ENCODE results near the gene PRDM2.

Gene PRDM2

GRCh38 chr1:13819642-13820041 is 119.7 kb downstream of the PRDM2 start:
- Histone ChIP-seq H3K4me1 (peaks cover 0 to 4% (median 1%) of the 10 kb centered on the region in 10 experiments; a peak in 8 of 20 replicates), H3K36me3 (peaks cover 7 to 48% (median 31%) of the 10 kb centered on the region in 11 experiments; a peak in 16 of 22 replicates), H3K9ac (no peak overlapping the region), H4K20me1 (0 out of 22 replicates have a peak, but pooled peaks cover 0 to 3% (median 0%) of the 10 kb centered on the region in 11 experiments), H3K4me2 (no peak overlapping the region), H3K4me3 (no peak overlapping the region), H3K27ac (no peak overlapping the region), H3K27me3 (no peaks in the 10 kb centered on the region), H3K9me3 (replicated peaks in 1 of 11) (peaks cover 0 to 14% (median 0%) of the 10 kb centered on the region in 11 experiments; a peak in 2 of 22 replicates)
- TF ChIP-seq Cebpa-rat (IDR thresholded peaks at IDR 0.05): no peak

GRCh38 chr1:13820055-13820454 is 120.1 kb downstream of the PRDM2 start:
- Histone ChIP-seq H3K36me3 (peaks cover 7 to 48% (median 31%) of the 10 kb centered on the region in 11 experiments; a peak in 16 of 22 replicates), H3K4me3 (no peak overlapping the region), H3K27ac (no peak overlapping the region), H3K9me3 (replicated peaks in 1 of 11) (peaks cover 0 to 14% (median 0%) of the 10 kb centered on the region in 11 experiments; a peak in 2 of 22 replicates), H3K9ac (no peak overlapping the region), H3K27me3 (no peaks in the 10 kb centered on the region), H4K20me1 (0 out of 22 replicates have a peak, but pooled peaks cover 0 to 3% (median 0%) of the 10 kb centered on the region in 11 experiments), H3K4me2 (no peak overlapping the region), H3K4me1 (peaks cover 0 to 8% (median 4%) of the 10 kb centered on the region in 10 experiments; a peak in 10 of 20 replicates)
- TF ChIP-seq Cebpa-rat (IDR thresholded peaks at IDR 0.05): no peak

- TF ChIP-seq Cebpa-rat (IDR thresholded peaks at IDR 0.05): no peak
- no peaks in the 10 kb centered on the region for H3K27me3 ChIP-seq
- H3K4me3 ChIP-seq: no peak overlapping the region
- H4K20me1 ChIP-seq: 0 out of 22 replicates have a peak, but pooled peaks cover 0 to 3% (median 0%) of the 10 kb centered on the region in 11 experiments
- H3K9me3 ChIP-seq (replicated peaks in 1 of 11): peaks cover 0 to 14% (median 0%) of the 10 kb centered on the region in 11 experiments; a peak in 2 of 22 replicates
- H3K9ac ChIP-seq: no peak overlapping the region
- no peak overlapping the region for H3K4me2 ChIP-seq
- peaks cover 0 to 9% (median 5%) of the 10 kb centered on the region in 10 experiments; a peak in 12 of 20 replicates for H3K4me1 ChIP-seq
- peaks cover 7 to 48% (median 31%) of the 10 kb centered on the region in 11 experiments; a peak in 16 of 22 replicates for H3K36me3 ChIP-seq
- no peak overlapping the region for H3K27ac ChIP-seq
Observed at GRCh38 chr1:13820456-13820855, 120.5 kb downstream of the PRDM2 start.

GRCh38 chr1:13823126-13823880 is 123.3 kb downstream of the PRDM2 start:
- no peak for TF ChIP-seq Cebpa-rat (IDR thresholded peaks at IDR 0.05)
- Histone ChIP-seq H3K4me2 (no peak overlapping the region), H3K27ac (no peak overlapping the region), H3K4me1 (peaks cover 0 to 22% (median 7%) of the 10 kb centered on the region in 10 experiments; a peak in 14 of 20 replicates), H3K9ac (no peak overlapping the region), H3K9me3 (replicated peaks in 1 of 11) (peaks cover 0 to 14% (median 0%) of the 10 kb centered on the region in 11 experiments; a peak in 2 of 22 replicates), H3K36me3 (peaks cover 7 to 40% (median 26%) of the 10 kb centered on the region in 11 experiments; a peak in 16 of 22 replicates), H4K20me1 (no peaks in the 10 kb centered on the region), H3K4me3 (no peak overlapping the region), H3K27me3 (no peaks in the 10 kb centered on the region)

GRCh38 chr1:13823936-13824335 is 123.9 kb downstream of the PRDM2 start:
- Histone ChIP-seq H3K27me3 (no peaks in the 10 kb centered on the region), H3K9ac (no peak overlapping the region), H4K20me1 (no peaks in the 10 kb centered on the region), H3K36me3 (peaks cover 7 to 38% (median 24%) of the 10 kb centered on the region in 11 experiments; a peak in 16 of 22 replicates), H3K4me3 (no peak overlapping the region), H3K27ac (no peak overlapping the region), H3K4me1 (peaks cover 0 to 22% (median 7%) of the 10 kb centered on the region in 10 experiments; a peak in 14 of 20 replicates), H3K9me3 (replicated peaks in 1 of 11) (peaks cover 0 to 14% (median 0%) of the 10 kb centered on the region in 11 experiments; a peak in 2 of 22 replicates), H3K4me2 (no peak overlapping the region)
- no peak for TF ChIP-seq Cebpa-rat (IDR thresholded peaks at IDR 0.05)

GRCh38 chr1:13824626-13825025 is 124.6 kb downstream of the PRDM2 start:
- Histone ChIP-seq H3K4me3 (no peak overlapping the region), H3K9ac (no peak overlapping the region), H3K9me3 (replicated peaks in 1 of 11) (peaks cover 0 to 14% (median 0%) of the 10 kb centered on the region in 11 experiments; a peak in 2 of 22 replicates), H3K36me3 (peaks cover 7 to 36% (median 20%) of the 10 kb centered on the region in 11 experiments; a peak in 16 of 22 replicates), H3K4me2 (no peak overlapping the region), H3K27me3 (no peaks in the 10 kb centered on the region), H3K27ac (no peak overlapping the region), H4K20me1 (no peaks in the 10 kb centered on the region), H3K4me1 (peaks cover 0 to 22% (median 7%) of the 10 kb centered on the region in 10 experiments; a peak in 14 of 20 replicates)
- no peak for TF ChIP-seq Cebpa-rat (IDR thresholded peaks at IDR 0.05)

GRCh38 chr1:13825033-13825432 is 125.0 kb downstream of the PRDM2 start:
- H3K4me3 ChIP-seq: no peak overlapping the region
- no peak overlapping the region for H3K4me2 ChIP-seq
- no peaks in the 10 kb centered on the region for H4K20me1 ChIP-seq
- H3K27ac ChIP-seq: no peak overlapping the region
- H3K4me1 ChIP-seq: peaks cover 0 to 22% (median 7%) of the 10 kb centered on the region in 10 experiments; a peak in 14 of 20 replicates
- H3K9ac ChIP-seq: no peak overlapping the region
- H3K27me3 ChIP-seq: no peaks in the 10 kb centered on the region
- H3K36me3 ChIP-seq: peaks cover 7 to 33% (median 20%) of the 10 kb centered on the region in 11 experiments; a peak in 16 of 22 replicates
- no peak for TF ChIP-seq Cebpa-rat (IDR thresholded peaks at IDR 0.05)
- H3K9me3 ChIP-seq (replicated peaks in 1 of 11): peaks cover 0 to 14% (median 0%) of the 10 kb centered on the region in 11 experiments; a peak in 2 of 22 replicates

GRCh38 chr1:13826009-13826408 is 126.0 kb downstream of the PRDM2 start:
- no peak overlapping the region for H3K4me3 ChIP-seq
- no peaks in the 10 kb centered on the region for H4K20me1 ChIP-seq
- H3K4me2 ChIP-seq: peak overlapping the region in 3 of 11 experiments; percentile 21 to 72 (median 69); a peak in 5 of 22 replicates
- no peak overlapping the region; a peak in 1 of 22 replicates for H3K27ac ChIP-seq
- H3K36me3 ChIP-seq: peaks cover 7 to 23% (median 19%) of the 10 kb centered on the region in 11 experiments; a peak in 16 of 22 replicates
- no peaks in the 10 kb centered on the region for H3K27me3 ChIP-seq
- no peak overlapping the region for H3K9ac ChIP-seq
- H3K4me1 ChIP-seq: peaks cover 0 to 22% (median 7%) of the 10 kb centered on the region in 10 experiments; a peak in 14 of 20 replicates
- H3K9me3 ChIP-seq (replicated peaks in 1 of 11): peaks cover 0 to 14% (median 0%) of the 10 kb centered on the region in 11 experiments; a peak in 2 of 22 replicates
- no peak for TF ChIP-seq Cebpa-rat (IDR thresholded peaks at IDR 0.05)

GRCh38 chr1:13826591-13826990 is 126.6 kb downstream of the PRDM2 start:
- H3K36me3 ChIP-seq: peaks cover 6 to 21% (median 17%) of the 10 kb centered on the region in 11 experiments; a peak in 16 of 22 replicates
- H3K4me1 ChIP-seq: peaks cover 0 to 22% (median 7%) of the 10 kb centered on the region in 10 experiments; a peak in 14 of 20 replicates
- H3K9ac ChIP-seq: no peak overlapping the region
- H3K9me3 ChIP-seq (replicated peaks in 1 of 11): peaks cover 0 to 14% (median 0%) of the 10 kb centered on the region in 11 experiments; a peak in 2 of 22 replicates
- H3K4me2 ChIP-seq: peak overlapping the region in 3 of 11 experiments; percentile 21 to 72 (median 69); a peak in 4 of 22 replicates
- H3K4me3 ChIP-seq: no peak overlapping the region
- TF ChIP-seq Cebpa-rat (IDR thresholded peaks at IDR 0.05): no peak
- H3K27me3 ChIP-seq: no peaks in the 10 kb centered on the region
- no peak overlapping the region for H3K27ac ChIP-seq
- no peaks in the 10 kb centered on the region for H4K20me1 ChIP-seq

Measured in BLaER1 treated with 17β-estradiol and CSF1 and Interleukin-3, amounts not matched to agents 10 nM and 100 nM (cell line).